HG03442 (cell line): ENCODE results near the gene C1orf232.
A peak's percentile ranks its signal among the peaks of the same experiment; 100 is the strongest.

ENCODE experiments used
- ATAC-seq: cut with Tn5 transposase; IDR thresholded peaks from one replicate; pipeline ENCODE4 v1.9.1; 2021; ENCODE audit warnings: mild to moderate bottlenecking, moderate library complexity; ENCODE audit not compliant: unreplicated experiment

Gene C1orf232

GRCh38 chr1:26158271-26158907, 10.4 kb downstream of the C1orf232 start:
- ATAC-seq = no peak

GRCh38 chr1:26156285-26157038, 12.3 kb downstream of the C1orf232 start:
- ATAC-seq = no peak

GRCh38 chr1:26155370-26156284, 13.1 kb downstream of the C1orf232 start:
- ATAC-seq = no peak

GRCh38 chr1:26154750-26155149, 14.0 kb downstream of the C1orf232 start:
- no peak for ATAC-seq

GRCh38 chr1:26153966-26154532, 14.7 kb downstream of the C1orf232 start:
- ATAC-seq = no peak

GRCh38 chr1:26148887-26149286, 19.9 kb downstream of the C1orf232 start:
- ATAC-seq = no peak

- no peak for ATAC-seq
These were observed 22.8 kb downstream of the C1orf232 start for GRCh38 chr1:26145960-26146294.

GRCh38 chr1:26145041-26145959, 23.5 kb downstream of the C1orf232 start:
- ATAC-seq = no peak

- ATAC-seq = no peak
These were observed 26.6 kb downstream of the C1orf232 start for GRCh38 chr1:26142159-26142558.

GRCh38 chr1:26138974-26139558, 29.7 kb downstream of the C1orf232 start:
- no peak for ATAC-seq

- no peak for ATAC-seq
These were observed 34.3 kb downstream of the C1orf232 start for GRCh38 chr1:26134466-26134865.

- ATAC-seq = no peak
These were observed 36.0 kb downstream of the C1orf232 start for GRCh38 chr1:26132834-26133167.

- ATAC-seq = no peak
These were observed 36.5 kb downstream of the C1orf232 start for GRCh38 chr1:26132128-26132833.

- ATAC-seq = no peak
These were observed 38.1 kb downstream of the C1orf232 start for GRCh38 chr1:26130695-26131094.

GRCh38 chr1:26129778-26130177, 39.0 kb downstream of the C1orf232 start:
- ATAC-seq = no peak

- ATAC-seq = no peak
These were observed 41.3 kb downstream of the C1orf232 start for GRCh38 chr1:26127235-26128163.

- ATAC-seq = peak; percentile 53
These were observed 42.3 kb downstream of the C1orf232 start for GRCh38 chr1:26126321-26127084.

- no peak for ATAC-seq
These were observed 42.8 kb downstream of the C1orf232 start for GRCh38 chr1:26125946-26126320.
